ENCODE measurements around the gene NABP1.

Gene NABP1

GRCh38 chr2:191690327-191690726, 12.4 kb downstream of the NABP1 start:
- Histone ChIP-seq H3K9me3 (replicated peaks in 1 of 2; ENCODE audit: control insufficient read depth in 2 of 2, insufficient read depth in 1 of 2, low read depth in 1 of 2, low read length in 2 of 2) (no peaks in the 10 kb centered on the region), H3K9ac (ENCODE audit: low read depth, low read length, poor library complexity) (no peak overlapping the region), H3K14ac (ENCODE audit: low read length) (no peak overlapping the region), H2BK12ac (ENCODE audit: low read length) (no peak overlapping the region), H3K23ac (ENCODE audit: low read depth, low read length, poor library complexity) (no peak overlapping the region), H2AFZ (ENCODE audit: low read length) (no peak overlapping the region), H2BK5ac (ENCODE audit: low read length) (no peak overlapping the region), H3K4me2 (ENCODE audit: insufficient read depth, low read length, poor library complexity, severe bottlenecking) (no peak overlapping the region), H3K18ac (ENCODE audit: low read length) (no peak overlapping the region), H4K8ac (ENCODE audit: low read depth, low read length) (no peak overlapping the region), H3K79me1 (ENCODE audit: low read depth, low read length) (no peaks in the 10 kb centered on the region), H3K27me3 (ENCODE audit: control insufficient read depth in 3 of 3, insufficient read depth in 3 of 3, low read depth in 1 of 3, low read length in 3 of 3) (no peaks in the 10 kb centered on the region), H3K4me1 (ENCODE audit: control insufficient read depth in 2 of 2, insufficient read depth in 1 of 2, low read depth in 1 of 2, low read length in 2 of 2) (no peaks in the 10 kb centered on the region), H3K27ac (replicated peaks; ENCODE audit: low read length) (no peak overlapping the region), H3K36me3 (replicated peaks in 1 of 2; ENCODE audit: control insufficient read depth in 2 of 2, insufficient read depth in 2 of 2, low read length in 2 of 2) (no peaks in the 10 kb centered on the region), H2AK5ac (ENCODE audit: low read depth, low read length) (no peak overlapping the region), H3K4me3 (ENCODE audit: low read length in 2 of 2) (no peak overlapping the region), H4K91ac (ENCODE audit: low read depth, low read length, poor library complexity) (no peak overlapping the region), H3K4ac (ENCODE audit: low read length) (no peak overlapping the region), H2BK120ac (ENCODE audit: low read depth, low read length) (no peak overlapping the region), H2BK15ac (ENCODE audit: low read length) (no peak overlapping the region)
- WGBS, 2 donors (ENCODE audit: extremely low coverage in 2 of 2, insufficient read length in 2 of 2, insufficient replicate concordance in 1 of 2) = no CpG with 5 or more reads among the region's 3 CpGs
- DNase-seq (ENCODE audit: low spot score) = no peak

GRCh38 chr2:191691016-191691735, 13.2 kb downstream of the NABP1 start:
- Histone ChIP-seq H2BK120ac (ENCODE audit: low read depth, low read length) (no peak overlapping the region), H4K8ac (ENCODE audit: low read depth, low read length) (no peak overlapping the region), H3K27me3 (ENCODE audit: control insufficient read depth in 3 of 3, insufficient read depth in 3 of 3, low read depth in 1 of 3, low read length in 3 of 3) (no peaks in the 10 kb centered on the region), H2BK15ac (ENCODE audit: low read length) (no peak overlapping the region), H3K36me3 (replicated peaks in 1 of 2; ENCODE audit: control insufficient read depth in 2 of 2, insufficient read depth in 2 of 2, low read length in 2 of 2) (no peaks in the 10 kb centered on the region), H3K4ac (ENCODE audit: low read length) (no peak overlapping the region), H3K4me3 (ENCODE audit: low read length in 2 of 2) (no peak overlapping the region), H3K4me2 (ENCODE audit: insufficient read depth, low read length, poor library complexity, severe bottlenecking) (no peak overlapping the region), H2AK5ac (ENCODE audit: low read depth, low read length) (no peak overlapping the region), H3K9ac (ENCODE audit: low read depth, low read length, poor library complexity) (no peak overlapping the region), H3K14ac (ENCODE audit: low read length) (no peak overlapping the region), H2BK12ac (ENCODE audit: low read length) (no peak overlapping the region), H3K18ac (ENCODE audit: low read length) (no peak overlapping the region), H2AFZ (ENCODE audit: low read length) (peak overlapping the region; percentile 25), H4K91ac (ENCODE audit: low read depth, low read length, poor library complexity) (no peak overlapping the region), H3K4me1 (ENCODE audit: control insufficient read depth in 2 of 2, insufficient read depth in 1 of 2, low read depth in 1 of 2, low read length in 2 of 2) (no peaks in the 10 kb centered on the region), H3K27ac (replicated peaks; ENCODE audit: low read length) (no peak overlapping the region), H3K9me3 (replicated peaks in 1 of 2; ENCODE audit: control insufficient read depth in 2 of 2, insufficient read depth in 1 of 2, low read depth in 1 of 2, low read length in 2 of 2) (no peaks in the 10 kb centered on the region), H3K23ac (ENCODE audit: low read depth, low read length, poor library complexity) (no peak overlapping the region), H2BK5ac (ENCODE audit: low read length) (no peak overlapping the region), H3K79me1 (ENCODE audit: low read depth, low read length) (no peaks in the 10 kb centered on the region)
- no CpG with 5 or more reads among the region's 5 CpGs for WGBS, 2 donors (ENCODE audit: extremely low coverage in 2 of 2, insufficient read length in 2 of 2, insufficient replicate concordance in 1 of 2)
- DNase-seq (ENCODE audit: low spot score) = no peak

- no peak overlapping the region for H3K27ac ChIP-seq (replicated peaks; ENCODE audit: low read length)
- H2AFZ ChIP-seq (ENCODE audit: low read length) = no peak overlapping the region
- H3K9ac ChIP-seq (ENCODE audit: low read depth, low read length, poor library complexity) = no peak overlapping the region
- no peak overlapping the region for H3K4ac ChIP-seq (ENCODE audit: low read length)
- no peaks in the 10 kb centered on the region for H3K9me3 ChIP-seq (replicated peaks in 1 of 2; ENCODE audit: control insufficient read depth in 2 of 2, insufficient read depth in 1 of 2, low read depth in 1 of 2, low read length in 2 of 2)
- no peak overlapping the region for H2BK15ac ChIP-seq (ENCODE audit: low read length)
- no peak overlapping the region for H4K91ac ChIP-seq (ENCODE audit: low read depth, low read length, poor library complexity)
- no peaks in the 10 kb centered on the region for H3K79me1 ChIP-seq (ENCODE audit: low read depth, low read length)
- no peak overlapping the region for H3K4me2 ChIP-seq (ENCODE audit: insufficient read depth, low read length, poor library complexity, severe bottlenecking)
- H3K18ac ChIP-seq (ENCODE audit: low read length) = no peak overlapping the region
- no peak overlapping the region for H3K14ac ChIP-seq (ENCODE audit: low read length)
- H3K23ac ChIP-seq (ENCODE audit: low read depth, low read length, poor library complexity) = no peak overlapping the region
- H2BK5ac ChIP-seq (ENCODE audit: low read length) = no peak overlapping the region
- H3K27me3 ChIP-seq (ENCODE audit: control insufficient read depth in 3 of 3, insufficient read depth in 3 of 3, low read depth in 1 of 3, low read length in 3 of 3) = no peaks in the 10 kb centered on the region
- no peak overlapping the region for H3K4me3 ChIP-seq (ENCODE audit: low read length in 2 of 2)
- no peak overlapping the region for H2BK120ac ChIP-seq (ENCODE audit: low read depth, low read length)
- no peak overlapping the region for H2AK5ac ChIP-seq (ENCODE audit: low read depth, low read length)
- H3K36me3 ChIP-seq (replicated peaks in 1 of 2; ENCODE audit: control insufficient read depth in 2 of 2, insufficient read depth in 2 of 2, low read length in 2 of 2) = no peaks in the 10 kb centered on the region
- no peaks in the 10 kb centered on the region for H3K4me1 ChIP-seq (ENCODE audit: control insufficient read depth in 2 of 2, insufficient read depth in 1 of 2, low read depth in 1 of 2, low read length in 2 of 2)
- H2BK12ac ChIP-seq (ENCODE audit: low read length) = no peak overlapping the region
- no peak overlapping the region for H4K8ac ChIP-seq (ENCODE audit: low read depth, low read length)
- no CpG with 5 or more reads among the region's 4 CpGs for WGBS, 2 donors (ENCODE audit: extremely low coverage in 2 of 2, insufficient read length in 2 of 2, insufficient replicate concordance in 1 of 2)
- DNase-seq (ENCODE audit: low spot score) = no peak
These were observed 14.0 kb downstream of the NABP1 start for GRCh38 chr2:191691898-191692297.

GRCh38 chr2:191692502-191693115, 14.7 kb downstream of the NABP1 start:
- Histone ChIP-seq H2BK120ac (ENCODE audit: low read depth, low read length) (no peak overlapping the region), H3K27me3 (ENCODE audit: control insufficient read depth in 3 of 3, insufficient read depth in 3 of 3, low read depth in 1 of 3, low read length in 3 of 3) (no peaks in the 10 kb centered on the region), H3K9me3 (replicated peaks in 1 of 2; ENCODE audit: control insufficient read depth in 2 of 2, insufficient read depth in 1 of 2, low read depth in 1 of 2, low read length in 2 of 2) (no peaks in the 10 kb centered on the region), H3K18ac (ENCODE audit: low read length) (no peak overlapping the region), H3K14ac (ENCODE audit: low read length) (no peak overlapping the region), H3K4me3 (ENCODE audit: low read length in 2 of 2) (no peak overlapping the region), H4K8ac (ENCODE audit: low read depth, low read length) (no peak overlapping the region), H4K91ac (ENCODE audit: low read depth, low read length, poor library complexity) (no peak overlapping the region), H3K4ac (ENCODE audit: low read length) (no peak overlapping the region), H2AK5ac (ENCODE audit: low read depth, low read length) (no peak overlapping the region), H3K79me1 (ENCODE audit: low read depth, low read length) (no peaks in the 10 kb centered on the region), H3K4me2 (ENCODE audit: insufficient read depth, low read length, poor library complexity, severe bottlenecking) (no peak overlapping the region), H2BK12ac (ENCODE audit: low read length) (no peak overlapping the region), H3K27ac (replicated peaks; ENCODE audit: low read length) (no peak overlapping the region), H2AFZ (ENCODE audit: low read length) (no peak overlapping the region), H2BK15ac (ENCODE audit: low read length) (no peak overlapping the region), H3K23ac (ENCODE audit: low read depth, low read length, poor library complexity) (no peak overlapping the region), H2BK5ac (ENCODE audit: low read length) (no peak overlapping the region), H3K4me1 (ENCODE audit: control insufficient read depth in 2 of 2, insufficient read depth in 1 of 2, low read depth in 1 of 2, low read length in 2 of 2) (no peaks in the 10 kb centered on the region), H3K9ac (ENCODE audit: low read depth, low read length, poor library complexity) (no peak overlapping the region), H3K36me3 (replicated peaks in 1 of 2; ENCODE audit: control insufficient read depth in 2 of 2, insufficient read depth in 2 of 2, low read length in 2 of 2) (no peaks in the 10 kb centered on the region)
- no peak for DNase-seq (ENCODE audit: low spot score)
- no CpG with 5 or more reads among the region's 6 CpGs for WGBS, 2 donors (ENCODE audit: extremely low coverage in 2 of 2, insufficient read length in 2 of 2, insufficient replicate concordance in 1 of 2)

Measured in neuronal stem cell (in vitro differentiated cells).